Activated B cell treated with CpG ODN at 0.5 μM for 24 hours (primary cell): ENCODE results near the gene FOXP1. TPM values are rescaled to one million over a fixed set of nuclear protein-coding genes. Genes with fewer than 3 reads are reported as not detected.

ENCODE experiments used
- ATAC-seq: fragments of 200-7000 bp; cut with Tn5 transposase; one replicate; pipeline ENCODE4 v1.10.0; 2021; ENCODE audit warnings: low read depth, mild to moderate bottlenecking, moderate library complexity
- CTCF ChIA-PET: fragments of 350-600 bp; sonication (Branson Sonifier 250); formaldehyde crosslinking; loops from one replicate; lab custom pipeline; 2021; ENCODE audit warnings: antibody characterized with exemption; lab: Charles Lee
- POLR2A ChIA-PET: fragments of 350-600 bp; sonication (Branson Sonifier 250); formaldehyde crosslinking; loops from one replicate; lab custom pipeline; 2021; ENCODE audit warnings: antibody characterized with exemption; lab: Charles Lee
- DNase-seq: peaks from one replicate; pipeline ENCODE4 v3.0.0; 2022
- H3K27ac Mint-ChIP-seq: one replicate; pipeline ENCODE4 v1.8.0; 2020; ENCODE audit warnings: mixed read lengths
- H3K27me3 Mint-ChIP-seq: one replicate; pipeline ENCODE4 v1.8.0; 2021; ENCODE audit warnings: mixed read lengths
- H3K36me3 Mint-ChIP-seq: one replicate; pipeline ENCODE4 v1.8.0; 2021; ENCODE audit warnings: low read depth, mixed read lengths
- H3K4me1 Mint-ChIP-seq: one replicate; pipeline ENCODE4 v1.8.0; 2021; ENCODE audit warnings: mixed read lengths
- H3K4me3 Mint-ChIP-seq: one replicate; pipeline ENCODE4 v1.8.0; 2020; ENCODE audit warnings: mild to moderate bottlenecking, mixed read lengths
- H3K9me3 Mint-ChIP-seq: one replicate; pipeline ENCODE4 v1.8.0; 2020; ENCODE audit warnings: mixed read lengths
- CTCF ChIP-seq: fragments of 200-600 bp; IDR thresholded peaks from one replicate; pipeline ENCODE4 v1.8.0; 2022; ENCODE audit warnings: antibody characterized with exemption, mild to moderate bottlenecking
- intact Hi-C: fragments of 100-400 bp; cut with micrococcal nuclease; formaldehyde crosslinking; loops from one replicate; pipeline ENCODE4 v1.15.1; 2024
- total RNA-seq: library from RNA; stranded (reverse); gene quantifications from 2 replicates; pipeline ENCODE4 v1.2.3, GENCODE V29; 2022

Gene FOXP1
- total RNA-seq, 1 donor from 2014 or later, result 563 TPM

- DNase-seq (no peak), ATAC-seq (no peak)
- H3K27me3 Mint-ChIP-seq, result peaks cover 3% of the 10 kb centered on the region
- no peaks in the 10 kb centered on the region for H3K4me1 Mint-ChIP-seq
- no peaks in the 10 kb centered on the region for H3K36me3 Mint-ChIP-seq
- intact Hi-C loops, result no loop called here
- POLR2A ChIA-PET, result no interaction called here
- no peak overlapping the region for H3K27ac Mint-ChIP-seq
- no peak for TF ChIP-seq CTCF
- peaks cover 13% of the 10 kb centered on the region for H3K9me3 Mint-ChIP-seq
- CTCF ChIA-PET, result no interaction called here
- H3K4me3 Mint-ChIP-seq, result no peak overlapping the region
Measured at GRCh38 chr3:71611099-71611498, 27.6 kb upstream of the FOXP1 start.

GRCh38 chr3:71607364-71607763 is 23.8 kb upstream of the FOXP1 start:
- intact Hi-C loops, result no loop called here
- TF ChIP-seq CTCF, result no peak
- Mint-ChIP-seq H3K4me1 (no peaks in the 10 kb centered on the region), H3K27me3 (peaks cover 3% of the 10 kb centered on the region), H3K36me3 (no peaks in the 10 kb centered on the region), H3K4me3 (no peak overlapping the region), H3K27ac (no peak overlapping the region), H3K9me3 (peaks cover 15% of the 10 kb centered on the region)
- CTCF ChIA-PET, result no interaction called here
- DNase-seq (no peak), ATAC-seq (no peak)
- POLR2A ChIA-PET, result no interaction called here

- no peak for TF ChIP-seq CTCF
- CTCF ChIA-PET, result no interaction called here
- intact Hi-C loops, result no loop called here
- no peaks in the 10 kb centered on the region for H3K4me1 Mint-ChIP-seq
- peaks cover 3% of the 10 kb centered on the region for H3K27me3 Mint-ChIP-seq
- no peaks in the 10 kb centered on the region for H3K36me3 Mint-ChIP-seq
- H3K4me3 Mint-ChIP-seq, result no peak overlapping the region
- POLR2A ChIA-PET, result no interaction called here
- DNase-seq, result no peak
- H3K27ac Mint-ChIP-seq, result no peak overlapping the region
- ATAC-seq, result no peak
- peaks cover 11% of the 10 kb centered on the region for H3K9me3 Mint-ChIP-seq
Measured at GRCh38 chr3:71606582-71606981, 23.1 kb upstream of the FOXP1 start.

GRCh38 chr3:71602256-71602655 is 18.7 kb upstream of the FOXP1 start:
- CTCF ChIA-PET, result no interaction called here
- no peak overlapping the region for H3K27ac Mint-ChIP-seq

GRCh38 chr3:71601811-71602210 is 18.3 kb upstream of the FOXP1 start:
- CTCF ChIA-PET, result no interaction called here
- H3K36me3 Mint-ChIP-seq, result no peaks in the 10 kb centered on the region
- intact Hi-C loops, result no loop called here
- POLR2A ChIA-PET, result no interaction called here
- DNase-seq (no peak), ATAC-seq (no peak)
- no peak overlapping the region for H3K4me3 Mint-ChIP-seq
- H3K9me3 Mint-ChIP-seq, result peaks cover 9% of the 10 kb centered on the region
- H3K27ac Mint-ChIP-seq, result no peak overlapping the region
- peaks cover 21% of the 10 kb centered on the region for H3K27me3 Mint-ChIP-seq
- TF ChIP-seq CTCF, result no peak
- no peaks in the 10 kb centered on the region for H3K4me1 Mint-ChIP-seq

More at GRCh38 chr3:71602256-71602655, 18.7 kb upstream of the FOXP1 start:
- POLR2A ChIA-PET, result no interaction called here
- Mint-ChIP-seq H3K9me3 (peaks cover 9% of the 10 kb centered on the region), H3K27me3 (peaks cover 21% of the 10 kb centered on the region), H3K36me3 (no peaks in the 10 kb centered on the region), H3K4me1 (no peaks in the 10 kb centered on the region), H3K4me3 (no peak overlapping the region)
- no peak for TF ChIP-seq CTCF
- intact Hi-C loops, result no loop called here
- ATAC-seq (no peak), DNase-seq (no peak)
